DMS53 (cell line): ENCODE data around the gene ERC1.

Experiments used
- DNase-seq: peaks from one replicate; lab custom pipeline; 2025; lab: John Stamatoyannopoulos, UW

ERC1 gene

DNA sequence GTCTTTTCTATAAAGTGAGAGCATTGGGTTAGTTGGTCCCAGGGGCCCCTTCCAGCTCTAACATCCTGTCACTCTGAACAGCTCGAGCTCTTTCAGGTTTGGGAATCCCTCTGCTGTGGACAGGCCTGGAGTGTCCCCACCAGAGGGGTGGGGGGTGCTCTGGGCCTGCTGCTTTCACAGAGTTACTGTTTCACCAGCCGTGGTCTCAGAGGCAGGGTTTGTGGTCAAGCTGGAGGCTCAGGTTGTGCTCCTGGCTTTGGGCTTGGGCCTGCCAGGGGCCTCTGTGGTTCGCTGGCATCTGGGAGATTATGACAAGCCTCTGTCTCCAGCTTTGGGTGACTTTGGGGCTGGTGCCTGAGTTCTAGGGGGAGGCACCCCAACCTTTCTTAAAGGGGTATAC is 543.7 kb downstream of the ERC1 start:
- DNase-seq: no peak

DNA sequence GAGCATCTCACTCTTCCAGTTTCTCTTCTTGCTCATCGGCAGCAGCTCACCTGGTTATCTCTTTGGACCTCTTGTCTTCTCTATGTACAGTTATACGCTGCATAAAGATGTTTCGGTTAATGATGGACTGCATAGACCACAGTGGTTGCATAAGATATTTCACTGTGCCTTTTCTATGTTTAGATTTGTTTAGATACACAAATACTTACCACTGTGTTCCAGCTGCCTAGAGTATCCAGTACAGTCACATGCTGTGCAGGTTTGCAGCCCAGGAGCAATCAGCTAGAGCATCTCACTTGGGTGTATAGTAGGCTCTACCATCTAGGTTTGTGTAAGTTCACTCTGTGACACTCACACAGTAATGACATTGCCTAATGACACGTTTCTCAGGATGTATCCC is 545.8 kb downstream of the ERC1 start:
- DNase-seq: no peak

DNA sequence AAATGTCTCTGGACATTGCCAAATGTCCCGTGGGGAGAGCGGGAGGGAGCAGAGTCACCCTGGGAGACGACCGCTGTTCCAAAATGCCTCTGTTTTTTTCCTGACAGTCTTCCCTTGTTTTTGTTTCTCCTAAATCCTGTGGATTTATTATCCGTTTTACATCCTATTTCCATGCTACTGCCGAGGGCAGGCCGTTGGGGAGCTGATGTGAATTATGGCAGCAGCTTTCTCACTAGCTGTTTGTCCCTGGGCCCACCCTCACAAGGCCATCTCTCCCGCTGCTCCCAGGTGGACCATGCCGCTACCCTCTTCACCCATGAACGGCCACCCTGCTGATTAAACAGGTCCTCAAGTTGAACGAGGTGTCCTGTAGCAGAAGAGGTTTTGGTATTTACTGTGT is 548.1 kb downstream of the ERC1 start:
- DNase-seq: no peak

GRCh38 chr12:1540690-1541089 is 549.7 kb downstream of the ERC1 start:
- peak; percentile 88 for DNase-seq

DNA sequence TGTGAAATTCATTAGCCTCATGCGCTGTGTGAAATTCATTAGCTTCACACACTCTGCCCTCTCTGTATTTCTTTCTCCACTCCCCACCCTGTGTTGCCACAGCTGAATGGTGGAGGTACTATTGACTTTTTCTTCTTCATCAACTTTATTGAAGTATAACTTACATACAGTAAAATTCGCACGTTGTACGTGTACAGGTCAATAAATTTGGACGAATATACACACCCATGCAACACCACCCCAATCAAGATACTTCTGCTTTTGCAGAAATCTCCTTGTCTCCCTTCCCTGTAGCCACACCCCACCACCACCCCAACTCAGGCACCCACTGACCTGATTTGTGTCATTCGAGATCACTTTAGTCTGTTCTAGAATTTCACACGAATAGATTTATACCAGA is 551.6 kb downstream of the ERC1 start:
- no peak for DNase-seq

- DNase-seq: peak; percentile 80
Measured at GRCh38 chr12:1544996-1545700, 554.1 kb downstream of the ERC1 start.
